Measurements from ENCODE around the gene VSTM2L.

Gene VSTM2L

GRCh38 chr20:37899105-37900045 is 3.6 kb upstream of the VSTM2L start:
- no peak for DNase-seq (ENCODE audit: low spot score)

GRCh38 chr20:37901240-37901639 is 1.7 kb upstream of the VSTM2L start:
- DNase-seq (ENCODE audit: low spot score), result no peak

GRCh38 chr20:37901654-37902503 is 1.0 kb upstream of the VSTM2L start:
- no peak for DNase-seq (ENCODE audit: low spot score)

- no peak for DNase-seq (ENCODE audit: low spot score)
Observed at GRCh38 chr20:37903317-37904007, 535 bp downstream of the VSTM2L start.

- DNase-seq (ENCODE audit: low spot score), result no peak
Observed at GRCh38 chr20:37904008-37904642, 1.2 kb downstream of the VSTM2L start.

GRCh38 chr20:37904845-37905373 is 2.0 kb downstream of the VSTM2L start:
- DNase-seq (ENCODE audit: low spot score), result no peak

GRCh38 chr20:37905671-37906613 is 3.0 kb downstream of the VSTM2L start:
- DNase-seq (ENCODE audit: low spot score), result no peak

- no peak for DNase-seq (ENCODE audit: low spot score)
Observed at GRCh38 chr20:37907330-37907676, 4.4 kb downstream of the VSTM2L start.

GRCh38 chr20:37907677-37908401 is 4.9 kb downstream of the VSTM2L start:
- peak; percentile 24 for DNase-seq (ENCODE audit: low spot score)

GRCh38 chr20:37911261-37911660 is 8.3 kb downstream of the VSTM2L start:
- no peak for DNase-seq (ENCODE audit: low spot score)

- no peak for DNase-seq (ENCODE audit: low spot score)
Observed at GRCh38 chr20:37911838-37912281, 8.9 kb downstream of the VSTM2L start.

- DNase-seq (ENCODE audit: low spot score), result no peak
Observed at GRCh38 chr20:37912874-37913273, 9.9 kb downstream of the VSTM2L start.

- no peak for DNase-seq (ENCODE audit: low spot score)
Observed at GRCh38 chr20:37913567-37914366, 10.8 kb downstream of the VSTM2L start.

- no peak for DNase-seq (ENCODE audit: low spot score)
Observed at GRCh38 chr20:37914367-37914671, 11.4 kb downstream of the VSTM2L start.

- no peak for DNase-seq (ENCODE audit: low spot score)
Observed at GRCh38 chr20:37914672-37915433, 11.9 kb downstream of the VSTM2L start.

- DNase-seq (ENCODE audit: low spot score), result no peak
Observed at GRCh38 chr20:37915434-37915787, 12.5 kb downstream of the VSTM2L start.

- no peak for DNase-seq (ENCODE audit: low spot score)
Observed at GRCh38 chr20:37915800-37916570, 13.1 kb downstream of the VSTM2L start.

GRCh38 chr20:37917461-37917860 is 14.5 kb downstream of the VSTM2L start:
- no peak for DNase-seq (ENCODE audit: low spot score)
